Activated CD4-positive, CD25-positive, alpha-beta regulatory T cell treated with anti-CD3 and anti-CD28 coated beads, Interleukin-2, amount 50 U/mL, for 16 hours (primary cell): Measurements from ENCODE around the gene SYDE1.
A peak's percentile ranks its signal among the peaks of the same experiment; 100 is the strongest.

Source experiments
- DNase-seq: peaks from one replicate; pipeline ENCODE4 v3.0.0-alpha.2; 2020; ENCODE audit warnings: low read depth, low spot score

The SYDE1 gene

GRCh38 chr19:15124572-15125231, 17.5 kb downstream of the SYDE1 start:
- no peak for DNase-seq

- DNase-seq, result peak; percentile 92
Measured at GRCh38 chr19:15125232-15126067, 18.2 kb downstream of the SYDE1 start.

GRCh38 chr19:15126131-15126910, 19.1 kb downstream of the SYDE1 start:
- no peak for DNase-seq

GRCh38 chr19:15128162-15128770, 21.1 kb downstream of the SYDE1 start:
- DNase-seq, result no peak

- no peak for DNase-seq
Measured at GRCh38 chr19:15129856-15130585, 22.8 kb downstream of the SYDE1 start.

GRCh38 chr19:15136234-15136954, 29.2 kb downstream of the SYDE1 start:
- no peak for DNase-seq

GRCh38 chr19:15137777-15138176, 30.6 kb downstream of the SYDE1 start:
- no peak for DNase-seq

GRCh38 chr19:15138427-15138826, 31.2 kb downstream of the SYDE1 start:
- no peak for DNase-seq

GRCh38 chr19:15141143-15141542, 33.9 kb downstream of the SYDE1 start:
- no peak for DNase-seq

GRCh38 chr19:15142313-15142712, 35.1 kb downstream of the SYDE1 start:
- DNase-seq, result no peak

- no peak for DNase-seq
Measured at GRCh38 chr19:15144046-15144646, 36.9 kb downstream of the SYDE1 start.

GRCh38 chr19:15147090-15147489, 39.9 kb downstream of the SYDE1 start:
- DNase-seq, result no peak

- no peak for DNase-seq
Measured at GRCh38 chr19:15149737-15150136, 42.5 kb downstream of the SYDE1 start.

- DNase-seq, result no peak
Measured at GRCh38 chr19:15154002-15154612, 46.9 kb downstream of the SYDE1 start.

GRCh38 chr19:15155296-15155695, 48.1 kb downstream of the SYDE1 start:
- DNase-seq, result no peak

- no peak for DNase-seq
Measured at GRCh38 chr19:15156391-15156790, 49.2 kb downstream of the SYDE1 start.

- DNase-seq, result no peak
Measured at GRCh38 chr19:15159251-15159650, 52.0 kb downstream of the SYDE1 start.

- DNase-seq, result no peak
Measured at GRCh38 chr19:15161028-15161984, 54.1 kb downstream of the SYDE1 start.
